Measurements from ENCODE around the gene TBL3. TPM values are rescaled to one million over a fixed set of nuclear protein-coding genes. Genes with fewer than 3 reads are reported as not detected.
A peak's percentile ranks its signal among the peaks of the same experiment; 100 is the strongest.

The TBL3 gene
- total and polyA plus RNA-seq, 9 of the 15 experiments (the other 6 are each of a cell fraction or from before 2014, with no cell fraction given) = 0.97 to 117 (median 24.5) TPM

GRCh38 chr16:1922357-1922756 is 49.5 kb upstream of the TBL3 start (continued):
- no peak for TF ChIP-seq RBBP5 (IDR thresholded peaks at IDR 0.05; ENCODE audit: borderline replicate concordance, insufficient read depth, low read length, poor library complexity, severe bottlenecking)
- no peak for TF ChIP-seq ZNF184 (CRISPR knock-in tag; IDR thresholded peaks at IDR 0.05)
- no peak for TF ChIP-seq NR1H2 (CRISPR knock-in tag; IDR thresholded peaks at IDR 0.05)

GRCh38 chr16:1923299-1924034 is 48.4 kb upstream of the TBL3 start:
- 0 out of 2 replicates have a peak, but pooled peaks cover 11% of the 10 kb centered on the region for H4K20me1 ChIP-seq (replicated peaks; ENCODE audit: control insufficient read depth, insufficient read depth, low read length)
- H3K27me3 ChIP-seq (ENCODE audit: control insufficient read depth in 2 of 2, insufficient read depth in 2 of 2, low read length in 2 of 2) = peaks cover 7 to 18% of the 10 kb centered on the region in 2 experiments; a peak in 3 of 5 replicates
- H3K4me1 ChIP-seq (replicated peaks in 1 of 2; ENCODE audit: control insufficient read depth in 2 of 2, insufficient read depth in 2 of 2, low read length in 2 of 2) = peaks cover 12 to 46% of the 10 kb centered on the region in 2 experiments; a peak in 4 of 5 replicates
- no peaks in the 10 kb centered on the region for H3K9me1 ChIP-seq (ENCODE audit: control insufficient read depth, insufficient read depth, low read length)
- ATAC-seq = peak; percentile 63
- ChIA-PET CTCF (ENCODE audit: low intra/inter-chr PET ratio) (no interaction called here), POLR2A (interaction anchor here (0.8 to 1.2 kb wide), 4 partner anchors 21 to 149 kb away, joined by 3 to 5 read pairs (median 4); partner anchors contain the start of gene RPS2)
- FAIRE-seq = no peak
- no TSS peak for BruUV-seq (replicated peaks)
- peak in 3 of 4 experiments; percentile 56 to 75 (median 69) for DNase-seq (ENCODE audit: extremely low read depth in 1 of 4, low spot score in 3 of 4)
- H3K9me3 ChIP-seq (replicated peaks; ENCODE audit: control insufficient read depth, insufficient read depth, low read depth, low read length) = no peaks in the 10 kb centered on the region
- no peak overlapping the region for H3K4me3 ChIP-seq
- no peak overlapping the region for H3K4me2 ChIP-seq (ENCODE audit: insufficient read depth, low read length)
- in situ Hi-C loops (cut with MboI) = no loop called here
- H3K27ac ChIP-seq (ENCODE audit: extremely low read depth, low read depth, low read length) = no peak overlapping the region
- peak overlapping the region in 1 of 2 experiments; percentile 81; a peak in 2 of 4 replicates for H3K9ac ChIP-seq (ENCODE audit: insufficient read depth in 1 of 2, low read depth in 2 of 2, low read length in 2 of 2)
- no peak overlapping the region for H2AFZ ChIP-seq (ENCODE audit: low read depth, low read length)
- 8% methylated on average over 21 of the region's 24 CpGs for WGBS (ENCODE audit: insufficient coverage, low coverage, missing lambda C conversion rate)
- no peaks in the 10 kb centered on the region for H3K79me2 ChIP-seq (ENCODE audit: control insufficient read depth, insufficient read depth, low read length)
- H3K36me3 ChIP-seq (ENCODE audit: control insufficient read depth, insufficient read depth, low read length) = no peaks in the 10 kb centered on the region
- intact Hi-C loops (cut with micrococcal nuclease) = no loop called here
- TF ChIP-seq, protein P1, sequence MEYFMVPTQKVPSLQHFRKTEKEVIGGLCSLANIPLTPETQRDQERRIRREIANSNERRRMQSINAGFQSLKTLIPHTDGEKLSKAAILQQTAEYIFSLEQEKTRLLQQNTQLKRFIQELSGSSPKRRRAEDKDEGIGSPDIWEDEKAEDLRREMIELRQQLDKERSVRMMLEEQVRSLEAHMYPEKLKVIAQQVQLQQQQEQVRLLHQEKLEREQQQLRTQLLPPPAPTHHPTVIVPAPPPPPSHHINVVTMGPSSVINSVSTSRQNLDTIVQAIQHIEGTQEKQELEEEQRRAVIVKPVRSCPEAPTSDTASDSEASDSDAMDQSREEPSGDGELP (CRISPR knock-in tag; IDR thresholded peaks at IDR 0.05; ENCODE audit: borderline replicate concordance) = peak; percentile 38; the same call in 1 of the 2 replicates
- TF ChIP-seq, protein P2, sequence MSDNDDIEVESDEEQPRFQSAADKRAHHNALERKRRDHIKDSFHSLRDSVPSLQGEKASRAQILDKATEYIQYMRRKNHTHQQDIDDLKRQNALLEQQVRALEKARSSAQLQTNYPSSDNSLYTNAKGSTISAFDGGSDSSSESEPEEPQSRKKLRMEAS (CRISPR knock-in tag; IDR thresholded peaks at IDR 0.05) = no peak
- TF ChIP-seq CREB3L1 (IDR thresholded peaks at IDR 0.05; ENCODE audit: borderline replicate concordance, low read depth) = no peak
- peak in 1 of 2 experiments; percentile 55; a peak in 1 of 4 replicates for TF ChIP-seq MAZ (CRISPR knock-in tag; conservative IDR thresholded peaks at IDR 0.05 in 1 of 2, IDR thresholded peaks at IDR 0.05 in 1 of 2)
- peak; percentile 19; the same call in 1 of the 2 replicates for TF ChIP-seq CTBP1 (IDR thresholded peaks at IDR 0.05; ENCODE audit: borderline replicate concordance)
- no peak for TF ChIP-seq GATAD2B (IDR thresholded peaks at IDR 0.05; ENCODE audit: borderline replicate concordance)
- TF ChIP-seq CTCF (IDR thresholded peaks at IDR 0.05 in 2 of 3, conservative IDR thresholded peaks at IDR 0.05 in 1 of 3; ENCODE audit: insufficient read depth in 2 of 3, low read depth in 1 of 3, low read length in 3 of 3) = peak in 1 of 3 experiments; percentile 18; a peak in 1 of 6 replicates
- TF ChIP-seq L3MBTL2 (IDR thresholded peaks at IDR 0.05) = peak; percentile 27; the same call in 1 of the 2 replicates
- 0 out of 4 replicates have a peak, but pooled peaks of 1 of the 2 experiments have one; percentile 6 for TF ChIP-seq RCOR1 (IDR thresholded peaks at IDR 0.05; ENCODE audit: borderline replicate concordance in 1 of 2, low read depth in 2 of 2, low read length in 2 of 2)
- no peak for TF ChIP-seq ZSCAN32 (CRISPR knock-in tag; IDR thresholded peaks at IDR 0.05)
- TF ChIP-seq MTA3 (IDR thresholded peaks at IDR 0.05; ENCODE audit: borderline replicate concordance) = 0 out of 2 replicates have a peak, but pooled peaks have one; percentile 24
